ENCODE measurements around the gene COPRS.
"Not testable (repeated sequence)": the region's sequence is repeated elsewhere in the genome, so short reads cannot be mapped to it uniquely, and the experiment has no call there.

COPRS gene

GRCh38 chr17:31824766-31825360 is 34.2 kb downstream of the COPRS start:
- no peak overlapping the region for H3K27ac Mint-ChIP-seq
- H3K4me3 Mint-ChIP-seq, result no peak overlapping the region
- H3K9me3 Mint-ChIP-seq, result no peaks in the 10 kb centered on the region
- TF ChIP-seq CTCF (IDR thresholded peaks at IDR 0.05; ENCODE audit: unreplicated experiment in 3 of 3), result no peak
- H3K36me3 Mint-ChIP-seq (ENCODE audit: low read depth), result no peaks in the 10 kb centered on the region
- H3K27me3 Mint-ChIP-seq (ENCODE audit: low read depth), result no peaks in the 10 kb centered on the region
- H3K4me1 Mint-ChIP-seq, result no peaks in the 10 kb centered on the region

- no peaks in the 10 kb centered on the region for H3K27me3 Mint-ChIP-seq (ENCODE audit: low read depth)
- H3K27ac Mint-ChIP-seq, result no peak overlapping the region
- no peak overlapping the region for H3K4me3 Mint-ChIP-seq
- TF ChIP-seq CTCF (IDR thresholded peaks at IDR 0.05; ENCODE audit: unreplicated experiment in 3 of 3), result no peak
- H3K36me3 Mint-ChIP-seq (ENCODE audit: low read depth), result no peaks in the 10 kb centered on the region
- H3K9me3 Mint-ChIP-seq, result no peaks in the 10 kb centered on the region
- no peaks in the 10 kb centered on the region for H3K4me1 Mint-ChIP-seq
Measured at GRCh38 chr17:31823014-31823413, 36.0 kb downstream of the COPRS start.

- TF ChIP-seq CTCF (IDR thresholded peaks at IDR 0.05; ENCODE audit: unreplicated experiment in 3 of 3), result no peak
- Mint-ChIP-seq H3K27me3 (ENCODE audit: low read depth) (no peaks in the 10 kb centered on the region), H3K27ac (no peak overlapping the region), H3K9me3 (no peaks in the 10 kb centered on the region), H3K4me3 (no peak overlapping the region), H3K4me1 (no peaks in the 10 kb centered on the region), H3K36me3 (ENCODE audit: low read depth) (no peaks in the 10 kb centered on the region)
Measured at GRCh38 chr17:31820691-31821435, 38.2 kb downstream of the COPRS start.

GRCh38 chr17:31819578-31819977 is 39.5 kb downstream of the COPRS start:
- no peak for TF ChIP-seq CTCF (IDR thresholded peaks at IDR 0.05; ENCODE audit: unreplicated experiment in 3 of 3)
- H3K4me1 Mint-ChIP-seq, result no peaks in the 10 kb centered on the region
- no peak overlapping the region for H3K27ac Mint-ChIP-seq
- no peaks in the 10 kb centered on the region for H3K27me3 Mint-ChIP-seq (ENCODE audit: low read depth)
- H3K4me3 Mint-ChIP-seq, result no peak overlapping the region
- H3K9me3 Mint-ChIP-seq, result no peaks in the 10 kb centered on the region
- no peaks in the 10 kb centered on the region for H3K36me3 Mint-ChIP-seq (ENCODE audit: low read depth)

- H3K4me1 Mint-ChIP-seq; H3K9me3 Mint-ChIP-seq; H3K27ac Mint-ChIP-seq; H3K27me3 Mint-ChIP-seq (ENCODE audit: low read depth); H3K4me3 Mint-ChIP-seq; H3K36me3 Mint-ChIP-seq (ENCODE audit: low read depth): not testable (repeated sequence)
Measured at GRCh38 chr17:31818863-31819262, 40.2 kb downstream of the COPRS start.

GRCh38 chr17:31815212-31815730 is 43.8 kb downstream of the COPRS start:
- TF ChIP-seq CTCF (IDR thresholded peaks at IDR 0.05; ENCODE audit: unreplicated experiment in 3 of 3), result no peak
- H3K36me3 Mint-ChIP-seq (ENCODE audit: low read depth), result no peaks in the 10 kb centered on the region
- no peak overlapping the region for H3K4me3 Mint-ChIP-seq
- H3K4me1 Mint-ChIP-seq, result peaks cover 8% of the 10 kb centered on the region
- no peaks in the 10 kb centered on the region for H3K9me3 Mint-ChIP-seq
- H3K27me3 Mint-ChIP-seq (ENCODE audit: low read depth), result no peaks in the 10 kb centered on the region
- H3K27ac Mint-ChIP-seq, result no peak overlapping the region

All from nephron (organoid).